Measurements from ENCODE around the gene RING1. TPM values are rescaled to one million over a fixed set of nuclear protein-coding genes. Genes with fewer than 3 reads are reported as not detected.

The RING1 gene
- total RNA-seq, 2 experiments from 2014 or later = 31.8 to 40.0 TPM

DNA sequence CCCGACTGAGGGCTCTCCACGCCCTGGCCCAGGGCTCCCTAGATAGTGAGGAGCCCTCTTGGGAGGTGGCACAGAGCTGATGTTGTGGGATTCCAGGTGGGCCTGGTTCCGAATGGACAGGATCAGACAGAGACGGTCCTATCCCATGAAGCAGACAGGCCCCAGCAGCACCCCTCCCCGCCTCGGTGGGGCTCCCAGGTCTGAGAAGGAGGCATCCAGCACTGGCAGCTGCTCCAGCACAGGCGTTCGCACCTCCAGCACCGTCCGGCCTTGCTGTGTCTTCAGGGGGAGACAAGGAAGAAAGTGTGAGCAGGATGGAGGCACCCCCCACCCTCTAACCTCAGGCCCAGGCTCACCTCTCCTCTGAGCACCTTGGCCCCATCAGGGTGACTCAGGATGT, 44.8 kb upstream of the RING1 start:
- no peak overlapping the region for H3K27ac ChIP-seq (ENCODE audit: low read depth, low read length, poor library complexity, severe bottlenecking)
- H4K20me1 ChIP-seq (ENCODE audit: insufficient read depth, low read length) = no peaks in the 10 kb centered on the region
- intact Hi-C loops (cut with micrococcal nuclease; ENCODE audit: unreplicated experiment) = no loop called here
- H3K79me2 ChIP-seq (ENCODE audit: insufficient read depth, low read depth, low read length) = no peaks in the 10 kb centered on the region
- DNase-seq (ENCODE audit: low spot score) = no peak
- no peaks in the 10 kb centered on the region for H3K9me2 ChIP-seq (ENCODE audit: insufficient read depth, low read length)
- H3K9me3 ChIP-seq (ENCODE audit: low read length) = no peaks in the 10 kb centered on the region
- H3K36me3 ChIP-seq (ENCODE audit: insufficient read depth, low read length) = no peaks in the 10 kb centered on the region
- no peak overlapping the region for H3K4me2 ChIP-seq (ENCODE audit: low read length)
- CTCF ChIA-PET (ENCODE audit: unreplicated experiment) = no interaction called here
- TF ChIP-seq EZH2phosphoT487 (IDR thresholded peaks at IDR 0.05; ENCODE audit: borderline replicate concordance, low read depth, low read length) (no peak), CTCF (conservative IDR thresholded peaks at IDR 0.05; ENCODE audit: low read length) (no peak)
- POLR2A ChIA-PET = interaction anchor here (0.7 kb wide), 1 partner anchor 70 kb away, joined by 4 read pairs; no protein-coding TSS in a partner anchor
- H3K4me3 ChIP-seq (ENCODE audit: low read depth, low read length, poor library complexity, severe bottlenecking) = no peak overlapping the region
- no TSS peak for BruUV-seq (replicated peaks)
- peaks cover 7% of the 10 kb centered on the region for H3K4me1 ChIP-seq (ENCODE audit: insufficient read depth, low read length, poor library complexity, severe bottlenecking)
- H2AFZ ChIP-seq (ENCODE audit: low read length) = no peak overlapping the region

DNA sequence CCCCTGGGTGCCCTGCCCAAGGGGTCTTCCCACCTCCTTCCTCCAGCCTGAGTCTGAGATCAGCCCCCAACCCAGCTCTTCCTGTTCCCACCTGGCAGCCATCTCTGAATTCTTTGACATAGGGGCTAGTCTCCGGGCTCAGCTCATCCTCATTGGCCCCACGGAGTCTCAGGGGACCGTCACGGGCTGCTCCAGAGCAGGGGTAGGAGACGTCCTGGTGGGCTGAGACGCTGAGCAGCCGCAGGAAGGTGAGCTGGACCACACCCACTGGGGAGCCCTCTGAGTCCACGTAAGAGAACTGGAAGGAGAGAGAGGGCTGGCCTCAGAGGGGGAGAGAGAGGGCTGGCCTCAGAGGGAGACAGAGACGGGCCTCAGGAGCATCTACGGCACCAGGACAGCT, 44.1 kb upstream of the RING1 start:
- Histone ChIP-seq H3K4me1 (ENCODE audit: insufficient read depth, low read length, poor library complexity, severe bottlenecking) (peaks cover 7% of the 10 kb centered on the region), H3K4me3 (ENCODE audit: low read depth, low read length, poor library complexity, severe bottlenecking) (no peak overlapping the region), H3K36me3 (ENCODE audit: insufficient read depth, low read length) (no peaks in the 10 kb centered on the region), H3K27ac (ENCODE audit: low read depth, low read length, poor library complexity, severe bottlenecking) (no peak overlapping the region), H3K79me2 (ENCODE audit: insufficient read depth, low read depth, low read length) (no peaks in the 10 kb centered on the region), H3K9me3 (ENCODE audit: low read length) (no peaks in the 10 kb centered on the region), H3K4me2 (ENCODE audit: low read length) (no peak overlapping the region), H2AFZ (ENCODE audit: low read length) (no peak overlapping the region), H3K9me2 (ENCODE audit: insufficient read depth, low read length) (no peaks in the 10 kb centered on the region), H4K20me1 (ENCODE audit: insufficient read depth, low read length) (no peaks in the 10 kb centered on the region)
- DNase-seq (ENCODE audit: low spot score) = no peak
- CTCF ChIA-PET (ENCODE audit: unreplicated experiment) = interaction anchor here (0.5 to 0.9 kb wide), 2 partner anchors 19 to 22 kb away, joined by 3 read pairs; no protein-coding TSS in a partner anchor
- no peak for TF ChIP-seq EZH2phosphoT487 (IDR thresholded peaks at IDR 0.05; ENCODE audit: borderline replicate concordance, low read depth, low read length)
- no TSS peak for BruUV-seq (replicated peaks)
- intact Hi-C loops (cut with micrococcal nuclease; ENCODE audit: unreplicated experiment) = no loop called here
- POLR2A ChIA-PET = no interaction called here

- POLR2A ChIA-PET = no interaction called here
- H3K9me2 ChIP-seq (ENCODE audit: insufficient read depth, low read length) = no peaks in the 10 kb centered on the region
- H3K4me3 ChIP-seq (ENCODE audit: low read depth, low read length, poor library complexity, severe bottlenecking) = no peak overlapping the region
- CTCF ChIA-PET (ENCODE audit: unreplicated experiment) = interaction anchor here (0.9 kb wide), 1 partner anchor 22 kb away, joined by 3 read pairs; no protein-coding TSS in a partner anchor
- H3K4me1 ChIP-seq (ENCODE audit: insufficient read depth, low read length, poor library complexity, severe bottlenecking) = peaks cover 7% of the 10 kb centered on the region
- DNase-seq (ENCODE audit: low spot score) = no peak
- BruUV-seq (replicated peaks) = no TSS peak
- no peaks in the 10 kb centered on the region for H3K79me2 ChIP-seq (ENCODE audit: insufficient read depth, low read depth, low read length)
- no peak overlapping the region for H3K27ac ChIP-seq (ENCODE audit: low read depth, low read length, poor library complexity, severe bottlenecking)
- H3K36me3 ChIP-seq (ENCODE audit: insufficient read depth, low read length) = no peaks in the 10 kb centered on the region
- H2AFZ ChIP-seq (ENCODE audit: low read length) = no peak overlapping the region
- H4K20me1 ChIP-seq (ENCODE audit: insufficient read depth, low read length) = no peaks in the 10 kb centered on the region
- intact Hi-C loops (cut with micrococcal nuclease; ENCODE audit: unreplicated experiment) = no loop called here
- no peak for TF ChIP-seq EZH2phosphoT487 (IDR thresholded peaks at IDR 0.05; ENCODE audit: borderline replicate concordance, low read depth, low read length)
- TF ChIP-seq CTCF (conservative IDR thresholded peaks at IDR 0.05; ENCODE audit: low read length) = no peak
- no peak overlapping the region for H3K4me2 ChIP-seq (ENCODE audit: low read length)
- H3K9me3 ChIP-seq (ENCODE audit: low read length) = no peaks in the 10 kb centered on the region
Measured at GRCh38 chr6:33164665-33165373, 43.5 kb upstream of the RING1 start.
